Fibroblast of the aortic adventitia (primary cell): ENCODE data around the gene POLA1. TPM values are rescaled to one million over a fixed set of nuclear protein-coding genes. Genes with fewer than 3 reads are reported as not detected.
A peak's percentile ranks its signal among the peaks of the same experiment; 100 is the strongest.
"Not testable (repeated sequence)": the region's sequence is repeated elsewhere in the genome, so short reads cannot be mapped to it uniquely, and the experiment has no call there.

ENCODE experiments used
- DNase-seq: peaks from one replicate; pipeline ENCODE4 v3.0.0-alpha.2; 2010; ENCODE audit warnings: low read depth
- H3K4me3 ChIP-seq: 2 replicates; pipeline ENCODE4 v1.5.1; 2011; ENCODE audit warnings: low read depth, mild to moderate bottlenecking, control low read depth, low read length, moderate library complexity
- total RNA-seq: library from RNA; depleted of rRNA; stranded (reverse); fragments of >200 nt; gene quantifications from 2 replicates; pipeline ENCODE4 v1.2.3, GENCODE V29; 2012; ENCODE audit warnings: low replicate concordance
- TF ChIP-seq, protein P1 (sequence below): IDR thresholded peaks from 2 replicates; pipeline ENCODE4 v1.5.1; 2011; ENCODE audit warnings: mild to moderate bottlenecking, low read length, control low read depth, inconsistent platforms; ENCODE audit not compliant: insufficient read depth

POLA1 gene
- total RNA-seq, 1 donor, result 24.9 TPM

DNA sequence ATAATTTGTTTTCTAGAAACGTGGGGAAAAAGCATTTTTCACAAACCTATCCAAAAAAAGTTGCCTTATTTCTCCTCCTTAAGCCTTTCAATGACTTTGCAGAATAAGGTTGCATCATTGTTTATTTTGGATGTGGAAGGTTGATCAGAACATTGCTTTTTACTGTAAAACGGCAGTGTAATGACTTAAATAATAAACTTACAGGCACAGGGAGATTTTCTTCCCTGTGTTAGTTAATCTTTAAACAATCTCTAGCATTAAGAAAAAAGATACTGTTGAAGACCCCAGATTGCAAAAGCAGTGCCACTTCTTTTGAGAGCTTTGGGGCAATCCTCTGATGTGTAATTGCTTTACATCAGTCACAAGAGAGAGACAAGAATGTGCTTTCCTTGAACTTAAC lies 168.6 kb downstream of the POLA1 start:
- TF ChIP-seq, protein P1, sequence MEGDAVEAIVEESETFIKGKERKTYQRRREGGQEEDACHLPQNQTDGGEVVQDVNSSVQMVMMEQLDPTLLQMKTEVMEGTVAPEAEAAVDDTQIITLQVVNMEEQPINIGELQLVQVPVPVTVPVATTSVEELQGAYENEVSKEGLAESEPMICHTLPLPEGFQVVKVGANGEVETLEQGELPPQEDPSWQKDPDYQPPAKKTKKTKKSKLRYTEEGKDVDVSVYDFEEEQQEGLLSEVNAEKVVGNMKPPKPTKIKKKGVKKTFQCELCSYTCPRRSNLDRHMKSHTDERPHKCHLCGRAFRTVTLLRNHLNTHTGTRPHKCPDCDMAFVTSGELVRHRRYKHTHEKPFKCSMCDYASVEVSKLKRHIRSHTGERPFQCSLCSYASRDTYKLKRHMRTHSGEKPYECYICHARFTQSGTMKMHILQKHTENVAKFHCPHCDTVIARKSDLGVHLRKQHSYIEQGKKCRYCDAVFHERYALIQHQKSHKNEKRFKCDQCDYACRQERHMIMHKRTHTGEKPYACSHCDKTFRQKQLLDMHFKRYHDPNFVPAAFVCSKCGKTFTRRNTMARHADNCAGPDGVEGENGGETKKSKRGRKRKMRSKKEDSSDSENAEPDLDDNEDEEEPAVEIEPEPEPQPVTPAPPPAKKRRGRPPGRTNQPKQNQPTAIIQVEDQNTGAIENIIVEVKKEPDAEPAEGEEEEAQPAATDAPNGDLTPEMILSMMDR, result no peak
- DNase-seq, result peak; percentile 71
- no peak overlapping the region for H3K4me3 ChIP-seq

DNA sequence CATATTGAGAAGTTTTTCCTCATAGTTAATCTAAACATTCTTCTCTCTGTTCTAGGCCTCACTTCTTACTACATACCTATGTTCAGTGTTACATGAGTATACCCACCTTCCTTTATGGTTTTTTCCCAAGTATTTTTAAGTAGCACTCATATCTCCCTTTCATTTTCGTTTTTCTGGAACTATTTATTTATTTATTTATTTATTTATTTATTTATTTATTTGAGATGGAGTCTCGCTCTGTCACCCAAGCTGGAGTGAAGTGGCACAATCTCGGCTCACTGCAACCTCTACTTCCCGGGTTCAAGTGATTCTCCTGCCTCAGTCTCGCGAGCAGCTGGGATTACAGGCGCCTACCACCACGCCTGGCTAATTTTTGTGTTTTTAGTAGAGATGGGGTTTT lies 170.1 kb downstream of the POLA1 start:
- DNase-seq, H3K4me3 ChIP-seq: not testable (repeated sequence)

DNA sequence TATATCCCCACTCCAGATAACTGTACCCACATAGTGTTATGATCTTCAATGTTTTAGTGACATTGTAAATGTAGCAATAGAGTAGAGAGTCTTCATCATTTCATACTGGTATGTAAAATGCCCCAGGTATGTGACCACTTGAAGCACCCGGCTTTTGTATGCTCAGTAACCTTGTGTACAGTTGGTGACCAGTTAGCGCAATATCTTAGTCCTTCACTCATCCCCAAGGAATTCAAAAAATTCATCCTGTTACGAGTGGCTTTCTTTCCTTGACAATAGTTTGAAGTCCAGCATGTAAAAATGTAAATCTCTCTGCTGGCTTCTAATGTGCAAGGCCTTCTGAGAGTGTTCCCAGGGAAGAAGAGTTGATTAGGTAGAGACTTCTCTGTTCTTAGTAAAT lies 176.4 kb downstream of the POLA1 start:
- DNase-seq, result peak; percentile 21
- TF ChIP-seq, protein P1, result no peak
- H3K4me3 ChIP-seq, result no peak overlapping the region

DNA sequence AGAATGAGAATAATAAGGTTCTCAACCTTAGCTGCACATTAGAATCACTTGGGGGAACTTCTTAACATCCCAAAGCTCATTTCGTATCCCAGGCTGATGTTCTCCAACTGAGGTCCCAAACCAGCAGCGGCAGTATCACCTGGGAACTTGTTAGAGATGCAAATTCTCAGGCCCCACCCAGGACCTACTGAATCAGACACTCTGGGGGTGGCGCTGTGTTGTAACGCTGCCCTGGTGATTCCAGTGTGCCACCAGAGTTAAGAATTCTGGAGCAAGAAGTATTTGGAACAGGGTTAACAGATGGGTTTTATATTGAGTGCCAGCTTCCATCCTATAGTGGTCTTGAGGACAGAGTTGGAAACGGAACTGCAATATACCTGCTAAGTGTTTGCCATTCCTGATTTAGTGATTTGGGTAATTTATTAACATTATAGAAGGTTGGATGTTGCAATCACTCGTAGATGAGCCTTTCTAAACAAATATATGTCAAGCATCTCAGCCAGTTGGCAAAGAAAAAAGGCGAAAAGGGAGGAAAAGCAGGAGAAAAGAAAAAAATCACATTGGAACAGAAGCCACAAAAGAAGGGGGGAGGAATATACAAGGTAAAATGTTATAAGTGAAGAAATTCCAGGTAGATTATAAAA lies 181.0 kb downstream of the POLA1 start:
- TF ChIP-seq, protein P1, result no peak
- no peak for DNase-seq
- H3K4me3 ChIP-seq, result no peak overlapping the region

DNA sequence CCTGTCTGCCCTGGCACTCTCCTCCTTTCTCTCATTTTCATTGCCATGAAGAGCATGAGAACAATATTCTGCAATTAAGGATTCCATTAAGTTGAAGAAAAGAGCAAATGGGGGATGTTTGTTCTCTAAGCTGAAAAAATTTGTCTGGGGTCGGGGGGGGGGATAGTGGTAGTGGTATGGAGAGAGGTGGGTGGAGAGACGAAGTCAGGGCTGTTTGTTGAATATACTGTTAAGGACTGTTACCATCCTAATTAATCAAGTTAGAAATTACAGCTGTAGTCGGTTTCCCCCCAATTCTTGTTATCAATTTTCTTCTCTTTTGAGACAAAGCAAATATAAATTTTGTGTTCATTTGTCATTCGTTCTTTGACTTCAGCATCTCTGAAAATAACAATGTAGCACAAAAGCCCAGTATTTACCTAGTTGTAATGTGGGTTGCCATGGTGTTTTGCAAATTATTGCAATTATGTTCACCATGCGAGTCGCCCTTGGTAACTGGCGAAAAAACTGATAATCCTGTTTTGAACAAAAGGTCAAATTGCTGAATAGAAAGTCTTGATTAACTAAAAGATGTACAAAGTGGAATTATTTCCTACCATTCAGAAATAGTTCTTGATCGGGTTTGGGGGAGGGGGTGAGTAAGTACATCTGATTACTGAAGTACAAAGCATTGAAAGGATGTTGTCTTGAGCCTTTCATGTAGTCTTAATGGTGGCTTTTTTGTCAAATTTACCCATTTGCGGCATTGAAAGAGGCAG lies 183.0 kb downstream of the POLA1 start:
- H3K4me3 ChIP-seq, result no peak overlapping the region
- no peak for DNase-seq
- TF ChIP-seq, protein P1, result no peak

DNA sequence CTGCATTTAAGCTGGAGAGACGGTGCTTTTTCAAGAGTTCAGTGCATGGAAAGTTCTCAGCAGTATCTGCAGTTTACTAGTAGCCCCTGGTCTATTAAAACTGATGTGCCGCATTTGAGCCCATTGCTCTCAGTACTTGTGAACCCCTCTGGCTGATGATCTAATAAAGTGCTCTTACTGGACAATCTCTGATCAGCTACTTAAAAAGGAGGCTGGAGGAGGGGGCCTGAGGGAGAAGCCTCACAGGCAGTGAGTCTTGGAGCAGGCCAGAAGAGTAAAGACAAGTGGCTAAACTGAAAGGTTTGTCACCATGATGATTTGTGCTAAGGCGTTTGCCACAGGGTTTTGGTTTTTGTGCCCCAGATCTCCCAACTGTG lies 183.6 kb downstream of the POLA1 start:
- DNase-seq, result no peak
- H3K4me3 ChIP-seq, result no peak overlapping the region
- TF ChIP-seq, protein P1, result no peak

DNA sequence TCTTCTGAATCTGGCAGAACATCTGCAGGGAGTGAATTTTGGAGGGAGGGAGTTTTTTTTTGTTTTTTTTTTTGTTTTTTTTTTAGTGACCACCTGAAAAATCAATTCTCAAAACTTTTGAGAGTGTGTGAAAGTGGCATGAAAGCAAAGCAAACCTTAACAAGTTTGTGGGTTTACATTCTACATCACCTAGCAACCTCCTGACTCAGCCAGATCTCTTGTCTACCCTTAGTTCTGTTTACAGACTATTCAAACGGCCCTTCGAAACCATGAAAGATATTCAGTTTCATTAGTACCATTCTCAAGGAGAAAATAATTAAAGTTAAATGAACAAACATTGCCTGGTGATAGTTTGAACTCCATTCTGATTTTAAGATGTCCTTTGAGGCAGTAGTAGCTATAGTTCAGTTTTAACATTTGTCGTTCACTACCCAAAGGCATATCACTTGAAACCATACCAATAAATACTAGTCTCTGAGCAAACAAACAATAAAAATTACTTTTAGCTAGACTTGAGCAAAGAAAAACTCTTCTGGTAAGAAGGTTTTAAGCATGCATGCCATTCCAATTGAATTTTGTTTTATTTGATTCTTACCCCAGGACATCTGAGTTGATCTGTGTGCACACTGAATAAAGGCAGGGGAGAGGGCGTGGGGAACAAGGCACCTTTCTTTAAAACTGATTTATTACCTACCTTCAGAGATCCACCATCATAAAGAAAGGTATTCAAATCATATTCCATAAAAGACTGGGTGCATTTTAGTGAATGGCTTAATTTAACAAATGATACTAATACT lies 184.3 kb downstream of the POLA1 start:
- TF ChIP-seq, protein P1, result no peak
- no peak for DNase-seq
- H3K4me3 ChIP-seq, result no peak overlapping the region
